Left lung (tissue), 10 donors: ENCODE data around the gene IDI1. TPM values are rescaled to one million over a fixed set of nuclear protein-coding genes. Genes with fewer than 3 reads are reported as not detected.
A peak's percentile ranks its signal among the peaks of the same experiment; 100 is the strongest.

Experiments
- ATAC-seq: fragments of 200-7000 bp; cut with Tn5 transposase; one replicate; pipeline ENCODE4 v1.9.1; 2020; ENCODE audit warnings: moderate library complexity
- DNase-seq, 4 donors: peaks; one replicate each; pipeline ENCODE4 v3.0.0-alpha.2; 2013 to 2020
- H3K27ac ChIP-seq, 2 donors: fragments of 200-600 bp; sonication (generic) in 1 of 2; one replicate each; pipeline versions ENCODE4 v1.5.0 to v1.8.0; 2020 to 2021
- H3K27me3 ChIP-seq, 2 donors: fragments of 200-600 bp; sonication (generic) in 1 of 2; one replicate each; pipeline versions ENCODE4 v1.5.0 to v1.8.0; 2020 to 2021
- H3K36me3 ChIP-seq, 2 donors: fragments of 200-600 bp; sonication (generic) in 1 of 2; one replicate each; pipeline versions ENCODE4 v1.5.0 to v1.8.0; 2020 to 2021
- H3K4me1 ChIP-seq, 2 donors: fragments of 200-600 bp; one replicate each; pipeline ENCODE4 v1.8.0; 2021
- H3K4me3 ChIP-seq, 2 donors: fragments of 200-600 bp; sonication (generic) in 1 of 2; one replicate each; pipeline versions ENCODE4 v1.5.0 to v1.8.0; 2020 to 2021; ENCODE audit warnings: mild to moderate bottlenecking in 1 of 2
- H3K9me3 ChIP-seq, 2 donors: fragments of 200-600 bp; sonication (generic) in 1 of 2; one replicate each; pipeline versions ENCODE4 v1.5.0 to v1.8.0; 2020 to 2021
- CTCF ChIP-seq, 2 donors: fragments of 200-600 bp; sonication (generic) in 1 of 2; IDR thresholded peaks; one replicate each; pipeline versions ENCODE4 v1.5.0 to v1.8.0; 2021; ENCODE audit warnings: antibody characterized with exemption in 2 of 2
- intact Hi-C, 2 donors: fragments of 100-400 bp; cut with DNase I; formaldehyde crosslinking; loops; one replicate each; pipeline versions ENCODE4 v1.11.2 to v1.14.2; 2022
- polyA plus RNA-seq, 6 donors: library from polyadenylated mRNA; unstranded; fragments of 120-200 nt; gene quantifications; one replicate each; pipeline ENCODE4 v1.2.1, GENCODE V29; 2013; ENCODE audit not compliant: insufficient read length in 6 of 6
- total RNA-seq, 2 donors: library from RNA; stranded (reverse); fragmentation: NEBNext Ultra II Directional; extraction: Animal tissue kit (Norgen Biotek cat#: 25700); gene quantifications; one replicate each; pipeline ENCODE4 v1.2.1, GENCODE V29; 2021
- donor health status: DM: no; HTN: yes; CAD: no.
- donor health status: DM: no; HTN: no; CAD: no.

IDI1 gene
- total and polyA plus RNA-seq, 8 donors = 43.7 to 101 (median 62.6) TPM

- intact Hi-C loops = no loop called here
- Histone ChIP-seq H3K4me1 (peaks cover 0 to 2% of the 10 kb centered on the region in 2 donors), H3K27me3 (no peaks in the 10 kb centered on the region), H3K4me3 (no peak overlapping the region), H3K36me3 (peaks cover 3 to 56% of the 10 kb centered on the region in 2 donors), H3K9me3 (no peaks in the 10 kb centered on the region), H3K27ac (no peak overlapping the region)
- DNase-seq (no peak), ATAC-seq (no peak)
- no peak for TF ChIP-seq CTCF (IDR thresholded peaks at IDR 0.05)
These were observed 11.8 kb downstream of the IDI1 start for GRCh38 chr10:1037098-1037497.

GRCh38 chr10:1036341-1036791, 12.6 kb downstream of the IDI1 start:
- intact Hi-C loops = no loop called here
- no peaks in the 10 kb centered on the region for H3K27me3 ChIP-seq
- no peak overlapping the region for H3K27ac ChIP-seq
- peaks cover 3 to 49% of the 10 kb centered on the region in 2 donors for H3K36me3 ChIP-seq
- TF ChIP-seq CTCF (IDR thresholded peaks at IDR 0.05) = no peak
- no peaks in the 10 kb centered on the region for H3K4me1 ChIP-seq
- peak; percentile 36 for ATAC-seq
- H3K9me3 ChIP-seq = no peaks in the 10 kb centered on the region
- DNase-seq = no peak
- H3K4me3 ChIP-seq = no peak overlapping the region

GRCh38 chr10:1035201-1035600, 13.7 kb downstream of the IDI1 start:
- no peak for DNase-seq
- Histone ChIP-seq H3K4me1 (no peaks in the 10 kb centered on the region), H3K4me3 (no peak overlapping the region), H3K9me3 (no peaks in the 10 kb centered on the region), H3K27me3 (no peaks in the 10 kb centered on the region), H3K27ac (no peak overlapping the region), H3K36me3 (peaks cover 0 to 37% of the 10 kb centered on the region in 2 donors)
- intact Hi-C loops = no loop called here
- no peak for TF ChIP-seq CTCF (IDR thresholded peaks at IDR 0.05)
- ATAC-seq = no peak

GRCh38 chr10:1034758-1035157, 14.2 kb downstream of the IDI1 start:
- Histone ChIP-seq H3K27me3 (no peaks in the 10 kb centered on the region), H3K36me3 (peaks cover 0 to 33% of the 10 kb centered on the region in 2 donors), H3K9me3 (no peaks in the 10 kb centered on the region), H3K27ac (no peak overlapping the region), H3K4me1 (no peaks in the 10 kb centered on the region), H3K4me3 (no peak overlapping the region)
- intact Hi-C loops = no loop called here
- DNase-seq = no peak
- no peak for ATAC-seq
- TF ChIP-seq CTCF (IDR thresholded peaks at IDR 0.05) = no peak

- Histone ChIP-seq H3K4me1 (no peaks in the 10 kb centered on the region), H3K4me3 (no peak overlapping the region), H3K9me3 (no peaks in the 10 kb centered on the region), H3K27me3 (no peaks in the 10 kb centered on the region), H3K36me3 (peaks cover 0 to 23% of the 10 kb centered on the region in 2 donors), H3K27ac (no peak overlapping the region)
- TF ChIP-seq CTCF (IDR thresholded peaks at IDR 0.05) = no peak
- ATAC-seq (no peak), DNase-seq (no peak)
- intact Hi-C loops = no loop called here
These were observed 15.3 kb downstream of the IDI1 start for GRCh38 chr10:1033601-1034000.
